HG03520 (cell line): ENCODE results near the gene ANKRD42.

Experiments used
- ATAC-seq: cut with Tn5 transposase; IDR thresholded peaks from one replicate; pipeline ENCODE4 v1.9.1; 2021; ENCODE audit warnings: mild to moderate bottlenecking, moderate library complexity; ENCODE audit not compliant: unreplicated experiment

The ANKRD42 gene

DNA sequence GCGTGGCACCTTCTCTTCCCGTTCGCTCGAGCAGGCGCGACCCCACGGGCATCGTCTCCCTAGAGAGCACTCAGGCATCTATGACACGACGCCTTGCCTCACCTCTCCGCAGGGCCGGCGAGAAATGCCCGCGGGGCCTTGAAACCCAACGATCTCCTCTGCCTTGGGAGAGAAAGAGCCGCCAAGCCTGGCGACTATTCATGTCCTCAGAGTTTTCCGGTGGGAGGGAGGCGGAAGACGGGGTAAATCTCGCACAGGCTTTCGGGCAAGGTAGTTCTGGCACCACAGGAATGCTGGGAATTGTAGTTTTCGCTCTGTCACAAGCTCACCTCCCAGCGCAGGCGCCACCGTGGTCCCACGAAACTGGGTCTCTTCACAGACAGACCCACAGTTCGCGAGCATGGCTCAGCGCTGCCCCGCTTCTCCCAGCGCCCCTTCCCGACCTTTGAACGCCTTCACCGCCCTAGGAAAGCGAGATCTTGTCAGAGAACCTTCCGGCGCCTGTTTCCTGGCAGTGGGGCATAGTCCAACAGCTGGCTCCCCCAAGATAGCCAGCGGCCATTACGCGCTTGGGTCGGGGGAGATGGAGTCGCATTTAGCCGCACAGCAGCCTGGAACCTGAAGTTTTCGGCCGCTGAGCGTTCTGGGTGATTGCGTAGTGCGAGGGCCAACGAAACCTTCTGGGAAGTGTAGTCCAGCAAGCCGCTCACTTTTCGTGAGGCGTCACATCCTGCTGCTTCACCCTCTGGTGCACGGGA is 92.4 kb downstream of the ANKRD42 start, which contains the start of gene CCDC90B:
TSS of gene CCDC90B (minus strand) at position 597 of the 758 bp plus-strand sequence. CDS start at position 202, 395 bp downstream.
- ATAC-seq = peak; percentile 85

DNA sequence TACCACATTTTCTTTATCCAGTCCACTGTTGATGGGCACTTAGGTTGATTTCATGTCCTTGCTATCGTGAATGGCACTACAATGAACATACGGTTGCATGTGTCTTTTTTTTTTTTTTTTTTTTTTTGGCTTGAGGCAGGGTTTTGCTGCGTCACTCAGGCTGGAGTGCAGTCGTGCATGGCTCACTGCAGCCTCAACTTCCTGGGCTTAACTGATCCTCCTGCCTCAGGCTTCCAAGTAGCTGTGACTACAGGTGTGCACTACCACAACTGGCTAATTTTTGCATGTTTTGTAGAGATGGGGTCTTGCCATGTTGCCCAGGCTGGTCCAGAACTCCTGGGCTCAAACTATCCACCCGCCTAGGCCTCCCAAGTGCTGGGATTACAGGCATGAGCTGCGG is 94.1 kb downstream of the ANKRD42 start:
- ATAC-seq = no peak

DNA sequence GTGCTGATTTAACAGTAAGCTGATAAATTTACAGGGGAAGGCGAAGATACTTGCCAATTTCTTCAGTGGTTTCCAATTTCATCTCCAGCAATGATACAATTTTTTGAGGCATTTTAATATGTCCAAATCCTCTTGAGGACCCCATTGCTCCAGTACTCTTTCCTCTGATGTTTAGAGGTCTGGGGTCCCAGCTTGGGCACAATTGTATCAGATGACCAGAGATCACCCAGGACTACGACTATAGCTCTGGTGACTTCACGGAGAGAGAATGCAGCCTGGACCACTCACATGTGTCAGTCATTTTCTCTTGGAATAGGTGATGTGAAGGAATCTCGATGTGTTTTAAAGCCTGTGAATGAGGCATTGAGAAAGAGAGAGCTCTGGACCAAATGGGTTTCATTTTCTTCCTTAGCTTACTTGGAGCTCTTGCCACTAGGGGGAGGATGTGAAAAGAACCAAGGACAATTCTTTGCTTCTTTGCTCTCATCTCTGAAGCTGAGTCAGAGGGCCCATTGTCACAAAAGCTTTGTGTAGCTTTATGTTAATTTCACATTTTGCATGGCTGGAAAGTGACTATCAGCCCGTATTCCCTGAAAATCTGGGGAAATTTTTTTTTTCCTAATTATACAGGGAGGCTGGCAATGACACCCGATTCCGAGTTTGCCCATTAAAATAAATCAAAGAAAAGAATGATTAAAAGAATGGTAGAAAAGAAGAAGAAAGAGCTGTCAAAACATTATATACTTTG is 99.4 kb downstream of the ANKRD42 start:
- peak; percentile 67 for ATAC-seq

DNA sequence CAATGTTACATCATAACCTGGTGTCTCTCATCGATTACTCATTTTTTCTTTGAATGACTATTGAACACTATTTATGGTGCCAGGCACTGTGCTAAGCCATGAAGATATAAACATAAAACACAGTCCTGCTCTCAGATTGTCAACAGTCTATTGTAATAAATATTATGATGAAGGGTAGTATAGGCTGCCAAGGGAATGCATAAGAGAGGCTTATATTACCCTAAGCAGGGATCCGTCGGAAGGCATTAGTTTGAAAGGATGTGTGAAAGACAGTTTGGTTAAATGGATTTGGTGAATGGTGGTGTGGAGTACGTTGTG is 99.9 kb downstream of the ANKRD42 start:
- ATAC-seq = no peak

DNA sequence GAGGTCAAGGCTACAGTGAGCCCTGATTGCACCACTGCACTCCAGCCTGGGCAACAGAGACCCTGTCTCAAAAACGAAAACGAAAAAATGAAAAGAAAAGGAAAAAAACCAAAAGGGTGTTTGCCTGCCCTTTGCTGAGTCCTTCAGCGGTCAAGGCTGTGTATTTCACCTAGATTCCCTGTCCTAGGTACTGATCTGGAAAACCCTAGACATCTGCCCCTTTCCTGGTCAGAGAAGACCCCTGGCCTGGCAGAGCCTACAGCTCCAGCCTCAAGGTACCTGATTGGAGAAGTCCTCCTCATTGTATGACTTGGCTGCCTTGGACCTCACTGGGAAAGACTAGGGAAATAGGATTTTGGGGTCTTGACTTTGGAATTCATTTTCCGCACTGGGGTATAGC is 100.7 kb downstream of the ANKRD42 start:
- no peak for ATAC-seq
